Measurements from ENCODE around the gene MAP7.
"Not testable (repeated sequence)": the region's sequence is repeated elsewhere in the genome, so short reads cannot be mapped to it uniquely, and the experiment has no call there.

The MAP7 gene

DNA sequence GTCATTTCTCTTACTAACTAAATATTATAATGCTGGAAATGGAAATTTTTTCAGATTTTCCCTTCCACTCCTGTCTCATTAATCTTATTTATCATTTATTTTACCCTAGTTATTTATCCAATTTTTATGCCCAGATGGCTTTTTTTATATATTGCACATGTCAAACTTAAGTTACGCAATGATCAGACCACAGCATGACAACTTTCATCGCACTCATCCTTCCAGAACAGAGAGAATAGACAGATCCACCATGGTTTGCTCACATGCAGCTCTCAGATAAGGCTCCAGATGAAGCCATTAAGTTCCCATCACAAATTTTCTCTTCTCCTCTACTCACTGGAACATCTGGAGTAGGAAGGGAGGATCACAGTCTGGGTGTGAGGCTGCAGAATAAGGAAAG lies 48.7 kb downstream of the MAP7 start:
- no peak for DNase-seq

DNA sequence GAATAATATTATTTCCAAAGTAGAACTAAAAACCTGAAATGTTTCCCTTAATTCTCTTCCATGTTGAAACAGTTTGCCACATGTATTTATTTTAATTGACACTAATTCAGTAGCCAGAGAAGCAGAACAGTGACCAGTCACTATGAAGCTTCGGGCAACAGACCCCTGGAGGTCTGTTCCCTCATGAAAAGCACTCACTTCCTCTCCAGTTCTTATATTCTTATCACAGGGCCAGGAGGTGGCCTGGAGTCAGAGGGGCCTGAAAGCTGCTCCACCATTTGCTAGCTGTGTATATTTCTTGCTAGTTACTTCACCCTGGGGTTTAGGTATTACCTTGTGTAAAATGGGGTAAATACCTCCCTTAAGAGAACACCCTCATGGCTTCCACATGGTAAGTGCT lies 49.1 kb downstream of the MAP7 start:
- no peak for DNase-seq

DNA sequence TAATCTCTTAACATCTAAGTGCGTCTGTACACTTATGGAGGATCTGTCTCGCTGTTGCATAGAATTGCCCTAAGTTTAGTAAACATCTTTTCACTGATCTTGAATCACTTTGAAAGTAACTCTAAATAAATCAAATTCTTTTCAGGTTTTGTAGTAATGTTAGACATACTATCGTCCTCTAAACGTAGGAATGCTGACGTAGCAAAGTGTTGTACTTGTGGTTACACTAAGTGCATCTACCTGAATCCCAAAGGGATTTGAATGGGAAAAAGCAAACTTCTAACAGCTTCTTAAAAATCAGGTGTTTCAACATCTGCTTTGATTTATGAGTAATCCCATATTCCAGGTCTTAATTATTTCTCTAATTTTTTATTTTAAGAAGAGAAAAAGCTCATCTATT lies 49.8 kb downstream of the MAP7 start:
- DNase-seq = no peak

DNA sequence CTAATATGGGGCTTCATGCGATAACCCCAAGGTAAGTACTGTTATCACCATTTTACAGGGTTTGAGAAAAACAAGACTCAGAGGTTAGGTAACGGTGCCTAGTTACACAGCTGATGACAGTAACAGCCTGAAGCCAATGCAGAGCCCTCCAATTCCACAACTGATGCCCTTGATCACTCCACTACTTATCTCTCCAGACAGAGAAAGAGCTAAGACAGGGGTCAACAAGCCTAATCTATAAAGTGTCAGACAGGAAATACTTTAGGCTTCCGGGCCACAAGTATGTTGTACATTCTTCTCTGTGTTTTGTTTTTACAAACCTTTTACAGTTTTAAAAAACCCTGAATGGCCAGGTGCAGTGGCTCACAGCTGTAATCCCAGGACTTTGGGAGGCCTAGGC lies 50.9 kb downstream of the MAP7 start:
- no peak for DNase-seq

DNA sequence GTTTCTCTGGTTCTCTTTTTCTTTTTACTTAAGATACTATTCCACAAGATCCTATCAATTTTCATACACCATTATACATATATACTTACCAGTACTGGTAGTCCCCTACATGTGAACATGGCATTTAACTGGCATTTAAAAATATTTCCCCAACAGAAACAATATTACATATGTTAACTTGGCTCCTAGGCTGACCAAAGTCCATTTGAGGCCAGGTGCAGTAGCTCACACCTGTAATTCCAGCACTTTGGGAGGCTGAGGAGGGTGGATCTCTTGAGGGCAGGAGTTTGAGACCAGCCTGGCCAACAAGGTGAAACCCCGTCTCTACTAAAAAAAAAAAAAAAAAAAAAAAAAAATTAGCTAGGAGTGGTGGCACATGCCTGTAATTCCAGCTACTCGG lies 53.8 kb downstream of the MAP7 start:
- DNase-seq = not testable (repeated sequence)

DNA sequence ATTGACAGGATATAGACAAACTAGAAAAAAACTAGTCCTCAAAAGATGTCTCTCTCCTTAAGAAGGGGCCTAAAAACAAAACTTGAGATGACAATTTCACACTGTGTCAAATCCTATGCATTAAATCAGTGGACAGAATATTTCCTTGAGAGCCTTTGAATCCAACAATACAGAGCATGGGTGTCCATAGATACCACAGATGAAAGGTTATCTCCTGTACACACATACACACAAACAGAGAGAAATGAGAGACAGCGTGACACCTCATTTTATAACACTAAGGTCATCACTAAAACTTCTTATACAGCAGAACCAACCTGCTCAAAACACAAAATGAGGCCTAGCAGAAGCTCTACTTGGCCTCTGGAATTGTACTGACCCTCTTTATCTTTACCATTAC lies 55.5 kb downstream of the MAP7 start:
- DNase-seq = no peak

DNA sequence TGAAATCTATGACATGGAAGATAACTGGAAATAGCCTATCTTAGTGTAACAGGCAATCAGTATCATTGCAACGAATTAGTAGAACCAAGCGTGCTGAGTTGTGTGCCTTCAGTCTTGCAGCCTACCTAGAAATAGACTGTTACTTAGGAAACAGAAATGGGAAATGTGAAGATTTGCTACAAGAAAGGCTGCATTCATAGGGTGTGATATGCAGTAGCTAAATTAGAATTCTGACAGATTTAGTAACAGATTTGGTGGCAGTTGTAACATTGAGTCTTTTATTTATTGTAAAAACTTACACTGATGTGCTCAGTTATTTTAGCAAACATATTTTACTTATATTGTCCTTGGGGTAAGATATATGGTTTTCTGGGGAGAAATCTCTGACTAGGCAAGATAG lies 56.2 kb downstream of the MAP7 start:
- DNase-seq = peak in 1 of 2 donors; percentile 29

DNA sequence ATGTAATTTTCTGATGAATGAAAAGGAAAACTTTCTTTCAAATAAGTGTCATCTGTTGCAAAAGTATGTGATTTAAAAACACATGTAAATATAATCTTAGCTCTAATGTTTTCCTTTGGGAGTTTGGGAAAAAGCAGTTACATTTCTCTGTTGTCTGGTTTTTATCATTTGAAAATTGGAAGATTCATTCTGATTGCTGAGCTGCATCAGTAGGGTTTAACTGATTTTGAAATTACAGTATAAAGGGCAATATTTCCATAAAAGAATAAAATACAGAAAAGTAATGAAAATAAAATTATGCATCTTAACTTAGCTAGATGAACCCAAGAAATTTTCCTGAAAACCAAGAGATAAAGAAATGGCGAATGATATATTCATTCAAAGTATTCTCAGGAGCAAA lies 57.8 kb downstream of the MAP7 start:
- no peak for DNase-seq

DNA sequence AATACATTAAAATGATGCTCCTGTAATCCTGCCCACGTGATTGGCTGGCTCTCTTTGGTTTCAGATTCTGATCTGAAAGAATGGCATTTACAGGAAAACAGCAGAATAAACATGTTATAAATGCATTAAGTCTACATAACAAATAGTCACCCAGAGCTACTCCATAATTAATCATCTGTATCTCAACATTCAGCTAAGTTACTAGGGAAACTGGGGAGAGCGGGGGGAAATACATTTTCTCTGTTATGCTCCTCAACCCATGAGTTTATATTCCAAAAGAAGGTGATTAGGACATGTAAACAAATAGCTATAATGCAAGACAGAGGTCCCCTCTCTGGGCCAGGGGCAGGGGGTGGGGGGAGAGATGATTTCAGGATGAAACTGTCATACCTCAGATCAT lies 58.5 kb downstream of the MAP7 start:
- DNase-seq = no peak

DNA sequence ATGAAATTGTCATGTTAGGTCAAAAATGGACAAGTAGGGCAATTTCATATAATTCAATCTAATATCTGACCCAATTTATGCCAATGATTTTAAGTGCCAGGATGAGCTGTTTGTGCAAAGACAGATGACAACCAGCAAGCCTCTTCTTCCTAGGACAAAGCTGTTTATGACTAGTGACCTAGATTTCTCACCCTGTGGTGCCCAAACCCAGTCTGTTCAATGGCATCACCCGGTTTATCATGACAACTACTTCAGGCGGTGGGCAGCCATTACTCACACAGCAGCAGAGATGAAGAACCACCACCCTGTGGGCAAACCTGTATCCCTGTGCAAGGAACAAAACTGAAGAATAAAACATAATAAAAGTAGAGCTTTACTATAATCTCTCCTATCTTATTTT lies 59.0 kb downstream of the MAP7 start:
- DNase-seq = no peak

DNA sequence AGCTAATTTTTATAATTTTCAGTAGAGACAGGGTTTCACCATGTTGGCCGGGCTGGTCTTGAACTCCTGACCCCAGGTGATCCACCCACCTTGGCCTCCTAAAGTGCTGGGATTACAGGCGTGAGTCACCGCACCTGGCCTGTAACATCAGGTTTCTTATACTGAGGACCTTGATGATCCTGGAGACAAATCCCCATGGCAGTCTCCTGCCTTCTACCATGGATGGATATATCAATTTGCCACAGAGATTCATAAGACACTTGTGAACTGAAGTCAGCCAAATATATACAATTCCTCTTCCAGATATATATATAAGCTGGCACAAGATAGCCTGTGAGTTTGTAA lies 60.6 kb downstream of the MAP7 start:
- DNase-seq = not testable (repeated sequence)

DNA sequence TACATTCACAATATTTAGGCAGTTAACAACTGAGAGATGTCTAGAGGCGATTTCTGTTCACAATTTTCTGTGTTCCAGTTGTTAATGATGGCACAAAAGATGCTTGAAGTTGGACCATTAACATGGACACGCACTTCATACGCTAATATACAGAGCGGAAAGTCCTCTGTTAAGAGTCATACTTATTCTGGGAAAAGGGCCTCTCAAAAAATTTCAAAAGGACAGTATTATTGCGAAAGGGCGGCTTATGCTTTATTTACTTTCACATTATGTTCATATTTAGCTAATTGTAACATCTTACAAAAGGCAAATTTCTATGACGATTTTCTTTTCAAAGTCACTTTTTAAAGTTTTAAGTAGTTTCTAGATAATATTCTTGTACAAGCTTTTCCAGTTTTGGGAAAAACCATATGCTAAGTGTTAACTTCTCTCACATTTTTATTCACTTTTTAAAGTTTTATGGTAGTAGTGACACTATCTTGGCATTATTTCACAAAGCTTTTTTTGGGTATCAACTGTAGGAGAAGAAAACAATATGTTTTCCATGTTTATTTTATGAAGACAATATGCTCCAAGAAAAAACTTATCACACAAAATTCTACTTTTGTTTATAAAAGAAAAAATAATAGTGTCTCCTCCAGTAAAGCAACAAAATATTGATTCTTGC lies 62.3 kb downstream of the MAP7 start:
- DNase-seq = no peak

DNA sequence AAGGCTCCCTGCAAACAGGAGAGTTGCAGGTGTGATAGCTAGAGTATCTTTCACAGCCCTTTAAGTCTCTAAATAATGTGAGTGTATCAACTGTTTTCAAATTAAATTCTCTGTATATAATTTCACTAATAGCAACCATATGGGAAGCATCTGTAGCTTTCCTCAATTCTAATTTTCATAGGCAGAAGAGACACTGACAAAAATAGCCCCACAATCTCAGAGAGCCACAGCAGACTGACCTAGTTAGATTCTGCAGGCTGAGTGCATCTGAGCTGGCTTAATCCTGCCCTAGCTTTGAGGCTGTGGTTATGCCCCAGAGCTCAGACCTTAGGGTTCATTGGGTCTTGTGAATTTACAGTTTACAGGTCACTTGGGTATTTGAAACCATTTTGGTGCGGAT lies 63.9 kb downstream of the MAP7 start:
- DNase-seq = peak in 1 of 2 donors; percentile 40

DNA sequence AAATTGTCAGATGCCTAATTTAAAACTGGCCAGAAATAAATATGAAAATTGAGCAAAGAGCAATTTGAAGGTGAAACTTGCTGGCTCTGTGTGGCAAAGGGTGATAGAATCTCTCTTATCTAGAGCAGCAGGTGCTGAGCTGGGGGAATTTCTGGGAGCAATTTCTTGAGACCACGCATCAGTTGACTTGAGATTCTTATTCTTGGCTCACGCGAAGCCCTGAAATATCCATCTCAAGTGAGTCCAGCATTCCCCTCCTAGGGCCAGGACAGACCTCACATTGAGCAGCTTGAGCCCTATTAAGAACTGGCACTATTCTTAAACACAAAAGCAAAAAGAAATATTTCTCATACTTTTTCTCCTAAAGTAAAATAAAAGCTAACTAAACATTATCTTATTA lies 66.3 kb downstream of the MAP7 start:
- DNase-seq = no peak

DNA sequence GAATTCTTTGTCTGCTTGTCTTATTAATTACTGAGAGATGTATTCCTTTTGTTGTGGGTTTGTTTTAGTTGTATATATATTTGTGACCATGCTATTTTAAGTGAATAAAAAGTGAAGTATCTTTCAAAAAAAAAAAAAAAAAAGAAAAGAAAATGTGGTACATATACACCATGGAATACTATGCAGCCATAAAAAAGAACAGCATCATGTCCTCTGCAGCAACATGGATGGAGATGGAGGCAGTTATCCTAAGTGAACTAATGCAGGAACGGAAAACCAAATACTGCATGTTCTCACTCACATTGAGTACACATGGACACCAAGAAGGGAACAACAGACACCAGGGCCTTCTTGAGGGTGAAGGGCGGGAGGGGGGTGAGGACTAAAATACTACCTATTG lies 67.2 kb downstream of the MAP7 start:
- DNase-seq = not testable (repeated sequence)

DNA sequence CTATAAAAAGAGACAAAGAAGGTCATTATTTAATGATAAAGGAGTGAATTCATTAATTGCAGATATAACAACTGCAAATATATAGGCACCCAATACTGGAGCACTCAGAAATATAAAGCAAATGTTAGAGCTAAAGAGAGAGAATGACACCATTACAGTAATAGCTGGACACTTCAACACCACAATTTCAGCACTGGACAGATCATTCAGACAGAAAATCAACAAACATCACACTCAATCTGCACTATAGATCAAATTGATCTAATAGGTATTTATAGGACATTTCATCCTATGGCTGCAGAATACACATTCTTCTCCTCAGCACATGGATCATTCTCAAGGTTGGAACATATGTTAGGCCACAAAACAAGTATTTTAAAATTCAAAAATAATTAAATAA lies 72.7 kb downstream of the MAP7 start:
- DNase-seq = no peak

DNA sequence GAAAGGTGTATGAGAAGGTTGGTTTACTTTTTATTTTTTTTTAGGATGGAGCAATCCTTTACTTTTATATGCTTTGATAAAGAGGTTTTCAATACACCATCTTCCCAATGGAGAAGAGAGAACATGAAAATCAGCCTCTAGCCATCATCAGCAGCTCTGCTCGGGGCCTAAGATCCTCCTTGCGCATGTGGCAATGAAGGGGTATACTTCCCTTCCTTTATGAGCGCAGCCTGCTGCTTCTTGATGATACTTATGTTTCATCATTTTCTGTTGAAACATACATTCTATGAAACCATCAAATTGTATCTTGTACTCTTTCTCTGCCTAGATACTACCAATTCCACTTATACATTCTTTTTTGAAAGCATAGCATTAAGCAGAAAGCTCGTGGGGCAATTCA lies 74.5 kb downstream of the MAP7 start:
- DNase-seq = no peak

DNA sequence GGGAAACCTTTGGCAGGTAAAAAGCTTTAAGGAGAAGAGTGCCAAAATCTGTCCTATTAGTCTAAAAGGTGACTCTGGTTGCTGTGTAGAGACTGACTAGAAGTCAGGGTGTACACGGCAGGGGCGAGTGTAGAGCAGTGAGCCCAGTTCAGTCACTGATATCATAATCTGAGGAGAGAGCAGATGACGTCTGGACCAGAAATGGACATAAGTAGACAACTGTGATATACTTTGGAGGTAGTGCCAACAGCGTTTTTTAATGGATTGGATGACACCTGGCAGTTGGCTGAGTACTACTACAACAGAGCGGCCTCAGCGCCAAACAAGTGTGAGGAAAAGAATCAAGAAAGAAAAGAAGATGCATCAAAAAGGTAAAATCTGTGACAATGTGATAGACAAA lies 76.0 kb downstream of the MAP7 start:
- no peak for DNase-seq

DNA sequence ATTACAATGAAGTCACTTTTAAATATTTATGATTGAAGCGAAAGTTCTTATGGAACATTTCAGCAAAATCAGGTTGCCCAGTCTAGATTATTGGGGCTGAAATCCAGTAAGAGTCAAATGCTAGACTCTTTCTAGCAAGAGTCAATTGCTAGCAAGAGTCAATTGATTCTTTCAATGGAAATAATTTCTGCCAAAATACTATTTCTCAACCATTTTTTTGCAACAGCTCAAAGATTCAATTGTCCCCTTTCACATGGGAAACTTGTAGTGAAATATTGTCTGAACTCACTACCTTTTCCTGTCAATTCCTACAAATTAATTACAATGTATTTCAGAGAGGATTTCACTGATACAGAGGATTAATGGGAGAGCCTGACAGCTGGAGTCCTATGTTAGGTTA lies 78.3 kb downstream of the MAP7 start:
- no peak for DNase-seq

DNA sequence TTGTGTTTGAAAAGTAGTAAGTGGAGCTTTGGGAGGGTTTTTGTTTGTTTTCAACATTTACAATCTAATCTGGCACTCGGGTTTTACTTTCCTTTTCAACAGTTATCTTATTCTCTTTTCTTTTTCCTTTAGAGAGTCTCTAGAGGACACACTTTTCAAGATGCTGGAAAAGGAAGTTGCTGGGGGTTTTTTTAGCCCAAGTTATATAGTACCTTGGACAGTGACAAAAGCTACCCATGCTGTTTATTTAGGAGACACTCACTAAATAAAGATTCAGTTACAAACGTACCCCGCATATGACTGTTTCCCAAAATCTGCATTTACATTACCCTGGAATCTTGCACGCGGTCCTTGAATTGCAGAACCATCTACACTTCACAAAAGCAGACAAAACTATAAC lies 78.8 kb downstream of the MAP7 start:
- DNase-seq = no peak

DNA sequence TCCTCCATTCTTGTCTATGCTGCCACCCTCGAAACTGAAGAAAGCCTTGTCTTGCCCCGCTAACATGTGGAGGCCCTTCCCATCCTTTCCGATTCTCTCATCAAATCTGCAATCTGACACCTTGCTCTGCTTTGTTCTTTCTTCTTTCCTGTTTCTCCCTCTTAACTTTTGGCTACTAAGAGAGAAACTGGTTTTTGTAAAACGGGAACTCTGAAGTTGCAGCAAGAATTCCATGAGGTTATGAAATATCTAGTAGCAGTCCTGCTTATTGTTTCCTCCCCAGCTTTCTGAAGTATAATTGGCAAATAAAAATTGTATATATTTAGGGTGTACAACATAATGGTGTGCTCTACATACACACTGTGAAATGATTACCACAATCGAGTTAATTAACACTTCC lies 80.2 kb downstream of the MAP7 start:
- DNase-seq = no peak

DNA sequence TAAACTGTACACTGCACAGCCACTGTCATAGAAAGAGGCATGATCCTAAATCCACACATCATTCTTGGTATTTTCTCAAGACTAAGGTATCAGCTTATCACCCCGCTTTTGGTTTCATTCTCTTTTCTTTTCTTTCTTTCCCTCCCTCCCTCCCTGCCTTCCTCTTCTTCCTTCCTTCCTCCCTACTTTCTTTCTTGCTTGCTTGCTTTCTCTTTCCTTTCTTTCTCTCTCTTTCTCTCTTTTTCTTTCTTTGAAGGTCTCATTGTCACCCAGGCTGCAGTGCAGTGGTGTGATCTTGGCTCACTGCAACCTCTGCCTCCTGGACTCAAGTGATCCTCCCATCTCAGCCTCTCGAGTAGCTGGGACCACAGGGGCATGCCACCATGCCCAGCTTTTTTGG lies 81.1 kb downstream of the MAP7 start:
- no peak for DNase-seq

DNA sequence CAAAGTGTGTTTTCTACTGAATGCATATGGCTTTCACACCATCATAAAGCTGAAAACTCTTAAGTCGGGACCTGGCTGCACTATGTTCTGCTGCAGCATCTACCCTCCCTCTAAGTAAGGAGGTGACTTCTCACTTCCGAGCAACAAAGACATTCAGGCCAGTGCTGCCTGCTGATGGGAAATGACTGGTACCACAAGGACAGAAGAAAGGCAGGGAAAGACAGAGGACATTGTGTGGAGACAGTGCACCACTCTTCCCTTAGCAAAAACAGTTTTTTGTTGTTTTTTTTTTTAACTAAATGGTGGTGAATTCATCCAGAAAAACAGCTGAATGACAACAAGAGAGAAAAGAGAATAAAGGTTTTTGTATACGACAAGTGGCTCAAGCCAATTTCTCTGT lies 81.5 kb downstream of the MAP7 start:
- DNase-seq = peak; percentile 71 to 95

DNA sequence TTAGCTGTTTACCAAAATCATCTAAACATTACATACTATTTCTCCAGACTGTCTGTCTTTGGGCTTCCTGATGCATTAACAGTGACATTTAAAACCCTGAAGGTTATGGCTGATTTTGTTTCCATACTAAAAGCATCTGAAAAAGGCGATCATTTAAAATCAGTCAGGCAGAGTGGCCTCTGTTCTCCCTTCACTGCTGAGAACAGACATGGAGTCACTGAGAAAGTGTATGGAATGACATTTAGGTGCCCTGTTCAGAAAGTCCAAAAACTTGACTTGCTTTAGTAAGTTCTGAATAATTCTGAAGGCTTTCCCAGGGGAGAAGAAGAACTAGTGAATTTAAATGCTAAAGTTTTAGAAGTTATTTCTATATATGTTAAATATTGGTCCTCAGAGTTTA lies 83.0 kb downstream of the MAP7 start:
- no peak for DNase-seq

DNA sequence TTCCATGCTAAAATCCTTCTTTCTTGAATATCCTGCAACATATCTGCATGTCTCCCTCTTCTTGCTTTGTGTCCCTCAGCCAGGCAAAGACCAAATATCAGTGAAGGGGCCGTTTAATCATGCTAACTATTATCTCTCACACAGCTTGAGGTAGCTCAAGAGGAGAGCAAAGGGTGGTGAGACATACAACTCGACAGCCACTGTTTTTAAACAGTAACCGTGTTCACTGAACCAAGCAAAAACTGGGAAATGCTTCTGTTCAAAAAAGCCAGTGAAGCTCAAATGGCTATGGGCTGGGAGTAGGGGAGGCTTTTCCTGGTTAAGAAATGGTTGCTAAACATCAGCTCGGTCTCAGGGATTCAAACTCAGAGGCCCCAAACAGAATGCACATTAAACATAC lies 83.4 kb downstream of the MAP7 start:
- DNase-seq = peak in 1 of 2 donors; percentile 40

DNA sequence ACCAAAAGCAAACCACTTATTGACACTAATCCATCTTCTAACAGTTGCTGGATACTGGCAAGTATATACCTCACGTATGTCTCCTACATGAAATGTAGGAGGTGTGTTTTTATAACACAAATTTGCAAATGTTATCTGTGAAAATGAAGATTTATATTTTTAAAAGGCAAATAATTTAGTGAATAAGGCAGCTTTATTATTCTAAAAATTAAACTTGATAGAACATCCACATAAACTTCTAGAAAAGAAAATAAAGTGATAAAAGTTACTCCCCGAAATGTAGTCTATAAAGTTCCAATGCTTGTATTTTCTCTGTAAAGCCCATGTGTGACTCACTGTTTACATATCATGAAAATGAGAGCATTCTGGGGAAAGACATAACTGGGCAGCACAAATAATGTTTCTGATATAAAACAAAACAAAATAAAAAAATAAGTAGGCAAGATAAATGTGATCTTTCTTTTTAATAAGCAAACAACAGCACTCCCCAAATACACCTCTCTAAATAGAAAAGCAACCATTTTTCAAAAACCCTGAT lies 84.4 kb downstream of the MAP7 start:
- no peak for DNase-seq
